ENCODE results near the gene FAM168B. TPM values are rescaled to one million over a fixed set of nuclear protein-coding genes. Genes with fewer than 3 reads are reported as not detected.

The FAM168B gene
- total RNA-seq, 1 experiment from 2014 or later: 81.4 TPM

DNA sequence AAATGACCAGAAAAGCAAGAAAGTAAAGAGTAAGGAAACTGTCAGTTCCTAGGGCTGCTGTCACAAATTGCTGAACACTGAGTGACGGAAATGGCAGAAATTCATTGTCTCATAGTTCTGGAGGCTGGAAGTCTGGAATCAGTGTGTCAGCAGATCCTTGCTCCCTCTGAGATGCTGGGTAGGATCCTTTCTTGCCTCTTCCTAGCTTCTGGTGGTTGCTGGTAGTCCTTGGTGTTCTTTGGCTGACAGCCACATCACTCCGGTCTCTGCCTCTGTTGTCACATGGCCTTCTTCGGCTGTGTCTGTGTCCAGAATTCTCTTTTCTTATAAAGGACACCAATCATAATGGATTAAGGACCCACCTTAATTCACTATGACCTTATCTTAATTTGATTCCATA is 33.8 kb upstream of the FAM168B start:
- H3K4me1 ChIP-seq (ENCODE audit: insufficient read depth, low read length): no peaks in the 10 kb centered on the region
- H3K23me2 ChIP-seq (ENCODE audit: insufficient read length, low read depth, low read length, poor library complexity, severe bottlenecking): no peaks in the 10 kb centered on the region
- peaks cover 3% of the 10 kb centered on the region for H3K79me1 ChIP-seq (ENCODE audit: insufficient read depth, low read depth, low read length, poor library complexity, severe bottlenecking)
- H3K27me3 ChIP-seq (ENCODE audit: insufficient read depth, low read length): no peaks in the 10 kb centered on the region; the same call in 1 of the 2 replicates
- H3K14ac ChIP-seq (ENCODE audit: insufficient read depth, low read length): no peak overlapping the region
- Mint-ChIP-seq H3K27ac (no peak overlapping the region; a peak in 1 of 7 replicates), H3K36me3 (ENCODE audit: insufficient read depth in 1 of 3, low read depth in 3 of 3) (peaks cover 50 to 86% (median 74%) of the 10 kb centered on the region in 3 experiments), H3K4me1 (peaks cover 7 to 8% of the 10 kb centered on the region in 2 experiments; a peak in 3 of 4 replicates), H3K9me3 (peaks cover 0 to 8% of the 10 kb centered on the region in 2 experiments; a peak in 3 of 5 replicates), H3K27me3 (ENCODE audit: low read depth) (peaks cover 4% of the 10 kb centered on the region; the same call in 1 of the 2 replicates), H3K4me3 (no peak overlapping the region)
- no peak overlapping the region for H4K91ac ChIP-seq (ENCODE audit: insufficient read length, low read depth, low read length)
- DNase-seq: no peak
- no peaks in the 10 kb centered on the region for H4K20me1 ChIP-seq (ENCODE audit: control insufficient read depth, insufficient read depth, insufficient read length)
- no peak overlapping the region for H2BK20ac ChIP-seq (ENCODE audit: low read depth, low read length, poor library complexity, severe bottlenecking)
- TF ChIP-seq CTCF (conservative IDR thresholded peaks at IDR 0.05): no peak
- no peak overlapping the region for H3K9ac ChIP-seq (ENCODE audit: extremely low read depth, insufficient read length, low read length)
- no peak overlapping the region for H3K27ac ChIP-seq (ENCODE audit: insufficient read length, low read depth, low read length)
- H3K79me2 ChIP-seq (ENCODE audit: insufficient read depth, low read length): peaks cover 2% of the 10 kb centered on the region; the same call in 1 of the 2 replicates
- WGBS (ENCODE audit: extremely low coverage, insufficient read length, low lambda C conversion rate): no CpG with 5 or more reads among the region's 3 CpGs
- H2BK120ac ChIP-seq (ENCODE audit: low read depth, low read length, poor library complexity, severe bottlenecking): no peak overlapping the region
- no peak overlapping the region for H3K56ac ChIP-seq (ENCODE audit: insufficient read length, low read depth, low read length)
- no peak overlapping the region for H2BK12ac ChIP-seq (ENCODE audit: insufficient read length, low read depth, low read length)
- no peak overlapping the region for H4K8ac ChIP-seq (replicated peaks; ENCODE audit: insufficient read length, low read depth, low read length)
- no peak overlapping the region for H3K23ac ChIP-seq (ENCODE audit: insufficient read length, low read depth, low read length)
- no peak overlapping the region for H3T11ph ChIP-seq (ENCODE audit: low read length)
- no peak overlapping the region for H2BK5ac ChIP-seq (ENCODE audit: insufficient read length, low read length)
- H2AK5ac ChIP-seq (ENCODE audit: insufficient read length, low read length): no peak overlapping the region
- H2BK15ac ChIP-seq (ENCODE audit: low read depth, low read length): no peak overlapping the region
- no peak overlapping the region for H3K18ac ChIP-seq (ENCODE audit: insufficient read length, low read depth, low read length)
- no peak overlapping the region for H3K4me2 ChIP-seq (ENCODE audit: insufficient read depth, insufficient read length, low read length)
- no peaks in the 10 kb centered on the region for H3K9me3 ChIP-seq (ENCODE audit: control insufficient read depth, low read depth, low read length)
- no peak overlapping the region for H4K5ac ChIP-seq (ENCODE audit: insufficient read length, low read depth, low read length)
- no peak overlapping the region for H3K4ac ChIP-seq (ENCODE audit: low read depth, low read length)
- no peak overlapping the region for H2AFZ ChIP-seq (ENCODE audit: low read length)

Measured in H9 (cell line).